Natural killer cell (primary cell): ENCODE data around the gene SYMPK. TPM values are rescaled to one million over a fixed set of nuclear protein-coding genes. Genes with fewer than 3 reads are reported as not detected.
A peak's percentile ranks its signal among the peaks of the same experiment; 100 is the strongest.

ENCODE experiments used
- ATAC-seq, 3 donors: fragments of 150-1000 bp in 2 of 3; fragments of 200-7000 bp in 1 of 3; cut with Tn5 transposase; 1 replicate in 1 of 3; 2 replicates in 2 of 3; pipeline ENCODE4 v1.10.0; 2021; ENCODE audit warnings: mild to moderate bottlenecking in 2 of 3, moderate library complexity in 2 of 3
- DNase-seq, 2 donors: peaks; one replicate each; pipeline versions ENCODE4 v3.0.0 to v3.0.0-alpha.2; 2013 to 2021; ENCODE audit warnings: mixed read lengths in 1 of 2
- H3K27ac ChIP-seq: one replicate; pipeline ENCODE4 v1.5.1; 2013; ENCODE audit warnings: mild to moderate bottlenecking, low read length
- H3K27me3 ChIP-seq: one replicate; pipeline ENCODE4 v1.6.1; 2013; ENCODE audit warnings: low read length; ENCODE audit not compliant: control insufficient read depth, insufficient read depth
- H3K36me3 ChIP-seq: one replicate; pipeline ENCODE4 v1.6.1; 2013; ENCODE audit warnings: low read length; ENCODE audit not compliant: control insufficient read depth, insufficient read depth
- H3K4me1 ChIP-seq: one replicate; pipeline ENCODE4 v1.6.1; 2013; ENCODE audit warnings: low read length; ENCODE audit not compliant: control insufficient read depth, insufficient read depth
- H3K4me3 ChIP-seq: one replicate; pipeline ENCODE4 v1.5.1; 2013; ENCODE audit warnings: low read length
- H3K9me3 ChIP-seq: one replicate; pipeline ENCODE4 v1.6.1; 2013; ENCODE audit warnings: low read length; ENCODE audit not compliant: control insufficient read depth, insufficient read depth
- H3K27ac Mint-ChIP-seq, 2 donors: one replicate each; pipeline ENCODE4 v1.8.0; 2022; ENCODE audit warnings: mild to moderate bottlenecking in 2 of 2, mixed read lengths in 2 of 2, moderate library complexity in 1 of 2
- H3K27me3 Mint-ChIP-seq, 2 donors: one replicate each; pipeline ENCODE4 v1.8.0; 2022; ENCODE audit warnings: low read depth in 2 of 2, mixed read lengths in 2 of 2
- H3K36me3 Mint-ChIP-seq: one replicate; pipeline ENCODE4 v1.8.0; 2022; ENCODE audit warnings: mixed read lengths
- H3K4me1 Mint-ChIP-seq, 2 donors: one replicate each; pipeline ENCODE4 v1.8.0; 2022; ENCODE audit warnings: mixed read lengths in 2 of 2
- H3K4me3 Mint-ChIP-seq: one replicate; pipeline ENCODE4 v1.8.0; 2022; ENCODE audit warnings: mild to moderate bottlenecking, moderate library complexity, mixed read lengths
- H3K9me3 Mint-ChIP-seq, 2 donors: one replicate each; pipeline ENCODE4 v1.8.0; 2022; ENCODE audit warnings: mixed read lengths in 2 of 2
- WGBS: methylation state at CpG from one replicate; pipeline ENCODE4 v1.1.7; 2013; ENCODE audit warnings: missing lambda C conversion rate; ENCODE audit not compliant: insufficient coverage; 5-methylcytosine and 5-hydroxymethylcytosine counted together
- intact Hi-C: fragments of 100-400 bp; cut with micrococcal nuclease; formaldehyde crosslinking; loops from one replicate; pipeline ENCODE4 v1.14.2; 2022
- total RNA-seq, 4 donors: library from RNA; stranded (reverse); fragments of 120-200 nt in 1 of 4; gene quantifications; one replicate each; pipeline versions ENCODE4 v1.2.3 to v1.2.4, GENCODE V29; 2013 to 2022
- TF ChIP-seq, protein P1 (sequence below): fragments of 200-600 bp; IDR thresholded peaks from one replicate; pipeline ENCODE4 v1.8.0; 2022; ENCODE audit warnings: antibody characterized with exemption

SYMPK gene
- total RNA-seq, 3 donors from 2014 or later (not counting 1 experiment from before 2014, with no cell fraction given): 86.4 to 94.8 (median 86.7) TPM

DNA sequence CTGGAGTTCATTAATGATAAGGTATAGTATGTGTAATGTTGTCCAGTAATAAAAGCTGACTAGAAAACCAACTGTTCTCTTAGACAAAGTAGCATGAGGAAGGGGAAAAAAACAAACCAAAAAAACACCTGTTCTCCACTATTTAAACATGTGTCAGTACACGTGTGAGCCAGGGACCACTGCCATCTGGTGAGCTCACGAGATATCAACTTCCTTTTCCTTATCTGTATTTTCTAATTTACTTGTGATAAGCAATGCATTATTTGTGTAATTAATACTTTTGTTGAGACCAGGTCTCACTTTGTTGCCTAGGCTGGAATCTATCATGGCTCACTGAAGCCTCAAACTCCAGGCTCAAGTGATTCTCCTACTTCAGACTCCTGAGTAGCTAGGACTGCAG is 89.6 kb downstream of the SYMPK start:
- Mint-ChIP-seq H3K4me1 (peaks cover 6 to 28% of the 10 kb centered on the region in 2 donors), H3K9me3 (no peaks in the 10 kb centered on the region), H3K4me3 (no peak overlapping the region), H3K27ac (no peak overlapping the region), H3K36me3 (no peaks in the 10 kb centered on the region), H3K27me3 (no peaks in the 10 kb centered on the region)
- Histone ChIP-seq H3K4me1 (peaks cover 26% of the 10 kb centered on the region), H3K36me3 (no peaks in the 10 kb centered on the region), H3K4me3 (no peak overlapping the region), H3K27me3 (peaks cover 2% of the 10 kb centered on the region), H3K27ac (no peak overlapping the region), H3K9me3 (no peaks in the 10 kb centered on the region)
- ATAC-seq: no peak
- intact Hi-C loops: loop anchor here (10.0 kb wide), 2 partner anchors 91 to 241 kb away; partner anchors contain the start of genes FOXA3 and SYMPK
- TF ChIP-seq, protein P1, sequence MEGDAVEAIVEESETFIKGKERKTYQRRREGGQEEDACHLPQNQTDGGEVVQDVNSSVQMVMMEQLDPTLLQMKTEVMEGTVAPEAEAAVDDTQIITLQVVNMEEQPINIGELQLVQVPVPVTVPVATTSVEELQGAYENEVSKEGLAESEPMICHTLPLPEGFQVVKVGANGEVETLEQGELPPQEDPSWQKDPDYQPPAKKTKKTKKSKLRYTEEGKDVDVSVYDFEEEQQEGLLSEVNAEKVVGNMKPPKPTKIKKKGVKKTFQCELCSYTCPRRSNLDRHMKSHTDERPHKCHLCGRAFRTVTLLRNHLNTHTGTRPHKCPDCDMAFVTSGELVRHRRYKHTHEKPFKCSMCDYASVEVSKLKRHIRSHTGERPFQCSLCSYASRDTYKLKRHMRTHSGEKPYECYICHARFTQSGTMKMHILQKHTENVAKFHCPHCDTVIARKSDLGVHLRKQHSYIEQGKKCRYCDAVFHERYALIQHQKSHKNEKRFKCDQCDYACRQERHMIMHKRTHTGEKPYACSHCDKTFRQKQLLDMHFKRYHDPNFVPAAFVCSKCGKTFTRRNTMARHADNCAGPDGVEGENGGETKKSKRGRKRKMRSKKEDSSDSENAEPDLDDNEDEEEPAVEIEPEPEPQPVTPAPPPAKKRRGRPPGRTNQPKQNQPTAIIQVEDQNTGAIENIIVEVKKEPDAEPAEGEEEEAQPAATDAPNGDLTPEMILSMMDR: no peak
- 17% methylated on average over 2 of the region's 2 CpGs for WGBS
- no peak for DNase-seq

DNA sequence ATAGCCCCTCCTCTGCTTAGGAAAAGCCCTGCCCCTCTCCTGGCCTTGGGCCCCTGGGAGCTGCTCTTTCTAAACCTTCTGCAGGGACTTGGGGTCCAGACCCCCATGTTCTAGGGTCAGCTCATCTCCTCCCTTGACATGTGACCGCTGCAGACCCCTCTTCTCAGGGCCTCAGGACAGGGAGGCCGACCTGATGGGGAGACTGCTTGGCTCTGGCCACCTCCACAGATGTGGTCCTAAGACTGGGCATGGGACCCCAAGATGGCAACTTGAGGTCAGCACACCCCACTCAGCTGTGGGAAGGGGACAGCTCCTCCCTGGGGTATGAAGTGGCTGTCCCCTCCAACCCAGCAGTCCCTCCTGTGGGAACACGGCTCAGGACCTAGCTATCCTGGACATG is 90.0 kb downstream of the SYMPK start:
- 96% methylated on average over 3 of the region's 3 CpGs for WGBS
- ATAC-seq: no peak

DNA sequence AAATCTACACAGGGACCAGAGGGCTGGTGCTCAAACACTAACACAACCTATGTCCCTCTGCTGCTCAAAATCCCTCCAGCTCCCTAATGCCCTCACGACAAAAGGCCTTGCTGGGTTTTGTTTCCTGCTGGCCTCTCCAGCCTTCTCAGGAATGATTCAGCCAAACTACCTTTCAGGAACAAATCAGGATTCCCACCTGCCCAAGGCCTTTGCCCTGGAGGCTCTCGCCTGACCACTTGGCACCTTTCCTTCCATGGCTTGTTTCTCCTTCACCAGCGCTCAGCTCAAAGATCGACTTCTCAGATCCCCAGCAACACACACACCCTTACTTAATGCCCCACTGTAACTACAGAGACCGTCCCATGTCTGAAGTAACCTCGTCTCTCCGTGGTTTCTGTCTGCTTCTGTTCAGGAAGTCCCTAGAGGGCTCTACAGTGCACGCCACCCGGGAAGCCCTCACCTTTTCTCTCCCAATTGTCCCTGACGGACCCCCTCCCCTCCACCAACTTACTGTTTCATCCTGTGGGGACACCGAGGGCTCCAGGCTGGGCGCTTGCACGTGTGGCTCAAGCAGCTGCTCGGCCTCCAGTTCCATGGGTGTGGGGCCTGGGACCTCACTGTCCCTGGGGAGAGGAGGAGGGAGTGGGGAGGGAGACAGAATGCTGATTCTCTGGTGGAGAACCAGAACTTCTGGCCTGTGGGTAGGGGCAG is 90.7 kb downstream of the SYMPK start:
- peak overlapping the region; percentile 8 to 75 for H3K27ac Mint-ChIP-seq

More for the DNA sequence above, 90.0 kb downstream of the SYMPK start:
- H3K27ac Mint-ChIP-seq: no peak overlapping the region
- no peak overlapping the region for H3K27ac ChIP-seq
- peaks cover 5 to 28% of the 10 kb centered on the region in 2 donors for H3K4me1 Mint-ChIP-seq
- H3K27me3 ChIP-seq: no peaks in the 10 kb centered on the region
- H3K4me1 ChIP-seq: peaks cover 25% of the 10 kb centered on the region
- H3K4me3 ChIP-seq: no peak overlapping the region
- intact Hi-C loops: loop anchor here (10.0 kb wide), 2 partner anchors 92 to 242 kb away; partner anchors contain the start of genes FOXA3 and SYMPK
- TF ChIP-seq, protein P1: no peak
- no peaks in the 10 kb centered on the region for H3K36me3 Mint-ChIP-seq
- no peak overlapping the region for H3K4me3 Mint-ChIP-seq
- no peaks in the 10 kb centered on the region for H3K9me3 Mint-ChIP-seq
- no peaks in the 10 kb centered on the region for H3K9me3 ChIP-seq
- H3K27me3 Mint-ChIP-seq: no peaks in the 10 kb centered on the region
- H3K36me3 ChIP-seq: no peaks in the 10 kb centered on the region
- DNase-seq: no peak

More for the DNA sequence above, 90.7 kb downstream of the SYMPK start:
- Mint-ChIP-seq H3K36me3 (no peaks in the 10 kb centered on the region), H3K9me3 (no peaks in the 10 kb centered on the region), H3K4me1 (peaks cover 5 to 28% of the 10 kb centered on the region in 2 donors), H3K4me3 (peak overlapping the region; percentile 26), H3K27me3 (no peaks in the 10 kb centered on the region)
- 67% methylated on average over 14 of the region's 14 CpGs for WGBS
- ATAC-seq: no peak
- no peak for DNase-seq
- no peak overlapping the region for H3K4me3 ChIP-seq
- H3K4me1 ChIP-seq: peaks cover 31% of the 10 kb centered on the region
- intact Hi-C loops: loop anchor here (10.0 kb wide), 2 partner anchors 93 to 243 kb away; partner anchors contain the start of genes FOXA3 and SYMPK
- H3K27me3 ChIP-seq: peaks cover under 1% of the 10 kb centered on the region
- no peaks in the 10 kb centered on the region for H3K9me3 ChIP-seq
- TF ChIP-seq, protein P1: no peak
- no peaks in the 10 kb centered on the region for H3K36me3 ChIP-seq
- H3K27ac ChIP-seq: no peak overlapping the region
